Neural progenitor cell (in vitro differentiated cells): ENCODE measurements around the gene VAPB. TPM values are rescaled to one million over a fixed set of nuclear protein-coding genes. Genes with fewer than 3 reads are reported as not detected.

Source experiments
- DNase-seq: peaks from one replicate; pipeline ENCODE4 v3.0.0-alpha.2; 2016; ENCODE audit warnings: low spot score
- H2AFZ ChIP-seq: fragments of 200-600 bp; sonication (generic); replicated peaks from 2 replicates; pipeline ENCODE4 v1.6.1; 2016; ENCODE audit warnings: antibody characterized with exemption
- H3F3A ChIP-seq: fragments of 200-600 bp; sonication (generic); 2 replicates; pipeline ENCODE4 v1.6.1; 2016; ENCODE audit warnings: antibody characterized with exemption, low read depth
- H3K27ac ChIP-seq: fragments of 200-600 bp; sonication (generic); 2 replicates; pipeline ENCODE4 v1.5.1; 2016; ENCODE audit warnings: mild to moderate bottlenecking
- H3K27me3 ChIP-seq: fragments of 200-600 bp; sonication (generic); 2 replicates; pipeline ENCODE4 v1.6.1; 2016; ENCODE audit warnings: mild to moderate bottlenecking, moderate library complexity
- H3K36me3 ChIP-seq: fragments of 200-600 bp; sonication (generic); 2 replicates; pipeline ENCODE4 v1.5.1; 2016
- H3K4me1 ChIP-seq: fragments of 200-600 bp; sonication (generic); 2 replicates; pipeline ENCODE4 v1.6.1; 2016; ENCODE audit warnings: mixed run types
- H3K4me2 ChIP-seq: fragments of 200-600 bp; sonication (generic); 2 replicates; pipeline ENCODE4 v1.6.1; 2016
- H3K4me3 ChIP-seq: fragments of 200-600 bp; sonication (generic); 2 replicates; pipeline ENCODE4 v1.5.1; 2016
- H3K79me2 ChIP-seq: fragments of 200-600 bp; sonication (generic); 2 replicates; pipeline ENCODE4 v1.6.1; 2016; ENCODE audit warnings: low read depth
- H3K9ac ChIP-seq: fragments of 200-600 bp; sonication (generic); 2 replicates; pipeline ENCODE4 v1.6.1; 2016
- H3K9me3 ChIP-seq: fragments of 200-600 bp; sonication (generic); 2 replicates; pipeline ENCODE4 v1.5.1; 2016; ENCODE audit warnings: low read depth
- H4K20me1 ChIP-seq: fragments of 200-600 bp; sonication (generic); 2 replicates; pipeline ENCODE4 v1.6.1; 2016; ENCODE audit warnings: low read depth
- H3K27ac Mint-ChIP-seq: 3 replicates; pipeline ENCODE4 v1.8.0; 2021; ENCODE audit warnings: mixed read lengths
- H3K27me3 Mint-ChIP-seq: 2 replicates; pipeline ENCODE4 v1.8.0; 2022; ENCODE audit warnings: low read depth, mild to moderate bottlenecking, inconsistent platforms, moderate library complexity, mixed read lengths; ENCODE audit not compliant: insufficient read depth
- H3K36me3 Mint-ChIP-seq: 3 replicates; pipeline ENCODE4 v1.8.0; 2021; ENCODE audit warnings: mixed read lengths
- H3K4me1 Mint-ChIP-seq: 3 replicates; pipeline ENCODE4 v1.8.0; 2021; ENCODE audit warnings: mixed read lengths
- H3K4me3 Mint-ChIP-seq: 3 replicates; pipeline ENCODE4 v1.8.0; 2021; ENCODE audit warnings: mild to moderate bottlenecking, moderate library complexity, mixed read lengths
- H3K9me3 Mint-ChIP-seq: 3 replicates; pipeline ENCODE4 v1.8.0; 2020; ENCODE audit warnings: mixed read lengths
- CTCF ChIP-seq: fragments of 200-600 bp; sonication (generic); IDR thresholded peaks from 2 replicates; pipeline ENCODE4 v1.5.1; 2017; ENCODE audit warnings: antibody characterized with exemption, mild to moderate bottlenecking
- EZH2 ChIP-seq: fragments of 200-600 bp; sonication (generic); IDR thresholded peaks from 2 replicates; pipeline ENCODE4 v1.6.1; 2017; ENCODE audit warnings: antibody characterized with exemption, mild to moderate bottlenecking, moderate library complexity
- EZH2phosphoT487 ChIP-seq: fragments of 200-600 bp; sonication (generic); IDR thresholded peaks from 2 replicates; pipeline ENCODE4 v1.6.1; 2017; ENCODE audit warnings: antibody characterized with exemption
- total RNA-seq: library from RNA; depleted of rRNA; stranded (reverse); fragments of >200 nt; gene quantifications from 2 replicates; pipeline ENCODE4 v1.2.3, GENCODE V29; 2015; ENCODE audit warnings: low replicate concordance

The VAPB gene
- total RNA-seq, 1 donor from 2014 or later, result 31.9 TPM

DNA sequence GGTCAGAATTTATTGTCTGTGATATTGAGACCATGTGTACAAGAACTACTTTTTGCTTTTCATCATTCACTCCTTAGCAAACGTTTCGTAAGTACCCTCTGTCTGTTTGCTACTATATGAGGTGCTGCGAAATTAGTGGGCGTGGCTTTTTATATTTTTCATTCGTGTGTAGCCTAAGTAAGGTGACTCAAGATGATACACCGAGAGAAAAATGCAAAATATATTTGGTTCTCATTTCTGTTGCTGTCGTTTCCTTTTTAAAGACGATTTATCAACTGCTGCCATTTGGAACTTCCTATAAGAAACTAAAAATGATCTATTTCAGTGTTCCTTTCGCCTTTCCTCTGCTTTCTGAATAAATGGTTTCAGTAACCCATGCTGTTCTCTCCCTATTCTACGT is 61.2 kb downstream of the VAPB start:
- H3K36me3 ChIP-seq, result no peaks in the 10 kb centered on the region
- H3K27me3 ChIP-seq, result no peaks in the 10 kb centered on the region
- Mint-ChIP-seq H3K27ac (no peak overlapping the region), H3K27me3 (no peaks in the 10 kb centered on the region), H3K9me3 (peaks cover 10% of the 10 kb centered on the region), H3K36me3 (peaks cover 17% of the 10 kb centered on the region), H3K4me3 (no peak overlapping the region), H3K4me1 (peaks cover 5% of the 10 kb centered on the region)
- no peak overlapping the region for H2AFZ ChIP-seq
- H4K20me1 ChIP-seq, result peaks cover 20% of the 10 kb centered on the region
- peaks cover 6% of the 10 kb centered on the region for H3K79me2 ChIP-seq
- peaks cover 12% of the 10 kb centered on the region for H3K4me1 ChIP-seq
- no peaks in the 10 kb centered on the region for H3K9me3 ChIP-seq
- H3K4me2 ChIP-seq, result no peak overlapping the region
- H3K27ac ChIP-seq, result no peak overlapping the region
- H3K9ac ChIP-seq, result no peak overlapping the region
- peaks cover 14% of the 10 kb centered on the region for H3F3A ChIP-seq
- TF ChIP-seq CTCF, result no peak
- TF ChIP-seq EZH2, result no peak
- no peak for TF ChIP-seq EZH2phosphoT487
- no peak overlapping the region for H3K4me3 ChIP-seq
- no peak for DNase-seq

GRCh38 chr20:58452667-58453255 is 63.7 kb downstream of the VAPB start:
- H3K27ac Mint-ChIP-seq, result no peak overlapping the region
- peaks cover 8% of the 10 kb centered on the region for H3F3A ChIP-seq
- H3K27ac ChIP-seq, result peak overlapping the region; percentile 71
- peaks cover 12% of the 10 kb centered on the region for H3K4me1 ChIP-seq
- H3K27me3 Mint-ChIP-seq, result no peaks in the 10 kb centered on the region
- H3K9ac ChIP-seq, result no peak overlapping the region
- peaks cover 7% of the 10 kb centered on the region for H3K4me1 Mint-ChIP-seq
- peak overlapping the region; percentile 47 for H3K4me2 ChIP-seq
- H3K27me3 ChIP-seq, result no peaks in the 10 kb centered on the region
- H3K9me3 ChIP-seq, result no peaks in the 10 kb centered on the region
- H2AFZ ChIP-seq, result no peak overlapping the region
- H3K9me3 Mint-ChIP-seq, result peaks cover 11% of the 10 kb centered on the region
- peaks cover 12% of the 10 kb centered on the region for H4K20me1 ChIP-seq
- DNase-seq, result no peak
- no peak overlapping the region for H3K4me3 ChIP-seq
- no peaks in the 10 kb centered on the region for H3K36me3 ChIP-seq
- peaks cover 6% of the 10 kb centered on the region for H3K79me2 ChIP-seq
- H3K36me3 Mint-ChIP-seq, result peaks cover 21% of the 10 kb centered on the region
- TF ChIP-seq CTCF (no peak), EZH2 (no peak), EZH2phosphoT487 (no peak)
- no peak overlapping the region for H3K4me3 Mint-ChIP-seq

DNA sequence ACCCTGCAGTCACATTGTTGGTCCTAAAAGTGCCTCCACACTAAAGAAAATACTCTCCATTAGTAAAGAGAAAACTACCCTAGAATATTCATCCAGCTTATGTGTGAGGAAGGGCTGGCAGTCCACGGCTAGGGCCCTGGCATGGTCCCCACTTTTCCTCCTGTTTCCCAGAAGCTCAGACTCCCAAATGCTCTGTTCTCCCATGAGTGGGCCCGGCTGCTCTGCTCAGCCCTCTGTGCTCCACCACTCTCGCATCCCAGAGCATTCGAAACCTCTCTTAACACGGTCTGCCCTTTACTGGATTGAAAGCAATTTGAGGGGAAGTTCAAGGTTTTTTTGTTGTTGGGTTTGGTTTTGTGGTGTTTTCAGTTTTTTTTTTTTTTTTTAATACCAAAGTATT is 64.4 kb downstream of the VAPB start:
- H3F3A ChIP-seq, result peaks cover 8% of the 10 kb centered on the region
- DNase-seq, result no peak
- Mint-ChIP-seq H3K36me3 (peaks cover 21% of the 10 kb centered on the region), H3K27me3 (no peaks in the 10 kb centered on the region), H3K4me1 (peaks cover 11% of the 10 kb centered on the region), H3K27ac (no peak overlapping the region), H3K4me3 (no peak overlapping the region), H3K9me3 (peaks cover 11% of the 10 kb centered on the region)
- no peak overlapping the region for H3K4me3 ChIP-seq
- peaks cover 6% of the 10 kb centered on the region for H4K20me1 ChIP-seq
- TF ChIP-seq EZH2phosphoT487 (no peak), EZH2 (no peak), CTCF (no peak)
- no peak overlapping the region for H3K27ac ChIP-seq
- no peaks in the 10 kb centered on the region for H3K27me3 ChIP-seq
- no peak overlapping the region for H3K9ac ChIP-seq
- no peak overlapping the region for H2AFZ ChIP-seq
- peaks cover 6% of the 10 kb centered on the region for H3K79me2 ChIP-seq
- no peaks in the 10 kb centered on the region for H3K36me3 ChIP-seq
- peaks cover 12% of the 10 kb centered on the region for H3K4me1 ChIP-seq
- peak overlapping the region; percentile 47 for H3K4me2 ChIP-seq
- H3K9me3 ChIP-seq, result no peaks in the 10 kb centered on the region
